ENCODE results near the gene SMIM36.

The SMIM36 gene

DNA sequence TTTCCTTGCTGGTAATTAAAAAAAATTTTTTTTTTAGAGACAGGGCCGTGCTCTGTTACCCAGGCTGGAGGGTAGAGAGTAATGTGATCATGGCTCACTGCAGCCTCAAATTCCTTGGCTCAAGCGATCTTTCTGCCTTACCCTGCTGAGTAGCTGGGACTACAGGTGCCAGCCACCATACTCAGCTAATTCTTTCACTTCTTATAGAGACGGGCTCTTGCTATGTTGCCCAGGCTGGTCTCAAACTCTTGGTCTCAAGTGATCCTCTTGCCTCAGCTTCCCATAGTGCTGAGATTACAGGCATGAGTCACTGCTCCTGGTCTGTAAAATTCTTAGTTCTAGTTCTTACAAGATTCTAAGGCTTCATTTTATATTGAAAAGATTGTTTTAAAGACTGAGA, 11.1 kb downstream of the SMIM36 start:
- H3K4me3 ChIP-seq (ENCODE audit: low read depth in 1 of 2, low read length in 2 of 2) = no peak overlapping the region
- H3K36me3 ChIP-seq (ENCODE audit: insufficient read depth, low read length) = no peaks in the 10 kb centered on the region
- H3K9ac ChIP-seq (ENCODE audit: low read length) = no peak overlapping the region
- no peaks in the 10 kb centered on the region for H3K27me3 ChIP-seq (ENCODE audit: control insufficient read depth in 1 of 2, insufficient read depth in 2 of 2, low read length in 2 of 2)
- H3K27ac ChIP-seq (ENCODE audit: low read depth, low read length) = no peak overlapping the region
- no peaks in the 10 kb centered on the region for H3K4me1 ChIP-seq (ENCODE audit: insufficient read depth, low read length)
- no peaks in the 10 kb centered on the region for H3K9me3 ChIP-seq (ENCODE audit: low read length)

DNA sequence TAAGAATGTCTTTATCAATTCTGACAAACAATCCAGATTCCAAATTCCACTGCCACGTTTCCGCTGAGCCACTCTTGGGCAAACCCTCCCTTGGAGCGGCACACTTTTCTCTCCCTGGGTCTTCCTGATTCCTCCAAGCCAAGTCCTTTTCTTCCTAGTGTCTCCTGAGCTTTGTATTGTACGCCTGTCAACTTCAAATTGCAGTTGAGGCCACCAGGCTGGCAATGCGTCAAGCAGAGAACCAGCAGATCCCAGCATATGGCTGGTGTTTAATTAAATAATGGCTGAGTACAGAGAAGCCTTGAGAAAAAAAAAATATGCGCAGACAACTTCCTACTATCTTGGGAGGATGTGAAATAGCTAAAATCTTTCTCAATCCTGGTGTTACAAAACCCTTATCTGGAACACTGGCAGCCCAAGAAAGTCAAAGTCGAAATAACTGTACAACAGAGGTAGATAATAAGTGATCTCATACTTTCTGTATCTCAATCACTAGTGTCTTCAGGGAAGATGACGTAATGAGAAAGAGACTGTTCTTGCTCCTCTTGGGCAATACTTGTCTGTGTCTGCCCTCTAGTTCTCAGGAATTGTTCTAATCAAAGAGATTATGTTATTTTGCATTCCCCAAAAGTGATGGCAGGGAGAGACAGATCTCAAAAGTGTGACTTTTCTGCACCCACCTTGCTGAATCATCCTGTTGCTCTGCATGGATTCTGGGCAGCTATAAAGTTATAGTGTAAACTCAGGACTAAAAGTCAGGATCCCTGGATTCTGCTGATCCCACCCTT, 15.0 kb downstream of the SMIM36 start:
- H3K27me3 ChIP-seq (ENCODE audit: control insufficient read depth in 1 of 2, insufficient read depth in 2 of 2, low read length in 2 of 2) = no peaks in the 10 kb centered on the region
- no peak overlapping the region for H3K9ac ChIP-seq (ENCODE audit: low read length)
- H3K4me1 ChIP-seq (ENCODE audit: insufficient read depth, low read length) = no peaks in the 10 kb centered on the region
- H3K36me3 ChIP-seq (ENCODE audit: insufficient read depth, low read length) = no peaks in the 10 kb centered on the region
- no peak overlapping the region for H3K4me3 ChIP-seq (ENCODE audit: low read depth in 1 of 2, low read length in 2 of 2)
- H3K9me3 ChIP-seq (ENCODE audit: low read length) = no peaks in the 10 kb centered on the region
- no peak overlapping the region for H3K27ac ChIP-seq (ENCODE audit: low read depth, low read length)

DNA sequence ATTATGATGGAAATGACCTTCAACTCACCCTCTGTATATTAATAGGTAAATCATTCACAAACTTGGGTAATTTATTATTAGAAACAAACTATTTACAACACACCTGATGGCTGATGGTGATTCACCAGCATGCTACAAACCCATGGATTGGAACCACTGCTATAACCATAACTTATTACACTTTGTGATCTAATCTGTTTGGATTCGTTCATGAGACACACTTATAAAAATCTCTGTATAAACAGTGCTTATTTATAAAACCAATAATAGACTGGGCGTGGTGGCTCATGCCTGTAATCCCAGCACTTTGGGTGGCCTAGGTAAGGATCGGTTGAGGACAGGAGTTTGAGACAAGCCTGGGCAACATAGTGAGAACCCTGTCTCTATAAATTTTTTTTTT, 16.0 kb downstream of the SMIM36 start:
- Histone ChIP-seq H3K4me3 (ENCODE audit: low read depth in 1 of 2, low read length in 2 of 2) (no peak overlapping the region), H3K9ac (ENCODE audit: low read length) (no peak overlapping the region), H3K27me3 (ENCODE audit: control insufficient read depth in 1 of 2, insufficient read depth in 2 of 2, low read length in 2 of 2) (no peaks in the 10 kb centered on the region), H3K9me3 (ENCODE audit: low read length) (no peaks in the 10 kb centered on the region), H3K4me1 (ENCODE audit: insufficient read depth, low read length) (no peaks in the 10 kb centered on the region), H3K27ac (ENCODE audit: low read depth, low read length) (no peak overlapping the region), H3K36me3 (ENCODE audit: insufficient read depth, low read length) (no peaks in the 10 kb centered on the region)

- H3K9ac ChIP-seq (ENCODE audit: low read length) = no peak overlapping the region
- H3K36me3 ChIP-seq (ENCODE audit: insufficient read depth, low read length) = no peaks in the 10 kb centered on the region
- H3K4me1 ChIP-seq (ENCODE audit: insufficient read depth, low read length) = peaks cover 2% of the 10 kb centered on the region
- H3K4me3 ChIP-seq (ENCODE audit: low read depth in 1 of 2, low read length in 2 of 2) = no peak overlapping the region
- no peaks in the 10 kb centered on the region for H3K27me3 ChIP-seq (ENCODE audit: control insufficient read depth in 1 of 2, insufficient read depth in 2 of 2, low read length in 2 of 2)
- H3K9me3 ChIP-seq (ENCODE audit: low read length) = no peaks in the 10 kb centered on the region
- no peak overlapping the region for H3K27ac ChIP-seq (ENCODE audit: low read depth, low read length)
Measured at GRCh38 chr17:55492781-55493341, 18.4 kb downstream of the SMIM36 start.

DNA sequence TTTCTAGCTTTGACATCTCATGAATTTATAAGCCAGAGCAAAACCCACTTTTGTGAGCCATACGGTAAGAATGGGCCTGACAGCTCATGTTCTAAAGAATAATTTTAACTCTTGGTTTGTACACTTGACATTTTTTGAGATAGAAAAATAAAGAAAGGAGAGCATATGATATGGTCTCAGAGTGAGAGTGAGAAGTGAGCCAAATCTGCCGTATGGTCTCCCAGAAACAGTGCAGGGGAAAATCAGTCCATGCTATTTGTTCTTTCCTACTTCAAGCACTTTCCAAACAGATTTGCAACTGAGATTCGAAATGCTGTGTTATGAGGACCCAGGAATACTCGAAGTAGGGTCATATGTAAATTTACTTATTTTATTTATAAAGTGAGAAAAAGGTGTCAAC, 20.9 kb downstream of the SMIM36 start:
- H3K4me1 ChIP-seq (ENCODE audit: insufficient read depth, low read length) = peaks cover 9% of the 10 kb centered on the region
- no peaks in the 10 kb centered on the region for H3K9me3 ChIP-seq (ENCODE audit: low read length)
- no peak overlapping the region for H3K27ac ChIP-seq (ENCODE audit: low read depth, low read length)
- no peaks in the 10 kb centered on the region for H3K36me3 ChIP-seq (ENCODE audit: insufficient read depth, low read length)
- no peak overlapping the region for H3K9ac ChIP-seq (ENCODE audit: low read length)
- no peak overlapping the region for H3K4me3 ChIP-seq (ENCODE audit: low read depth in 1 of 2, low read length in 2 of 2)
- no peaks in the 10 kb centered on the region for H3K27me3 ChIP-seq (ENCODE audit: control insufficient read depth in 1 of 2, insufficient read depth in 2 of 2, low read length in 2 of 2)

DNA sequence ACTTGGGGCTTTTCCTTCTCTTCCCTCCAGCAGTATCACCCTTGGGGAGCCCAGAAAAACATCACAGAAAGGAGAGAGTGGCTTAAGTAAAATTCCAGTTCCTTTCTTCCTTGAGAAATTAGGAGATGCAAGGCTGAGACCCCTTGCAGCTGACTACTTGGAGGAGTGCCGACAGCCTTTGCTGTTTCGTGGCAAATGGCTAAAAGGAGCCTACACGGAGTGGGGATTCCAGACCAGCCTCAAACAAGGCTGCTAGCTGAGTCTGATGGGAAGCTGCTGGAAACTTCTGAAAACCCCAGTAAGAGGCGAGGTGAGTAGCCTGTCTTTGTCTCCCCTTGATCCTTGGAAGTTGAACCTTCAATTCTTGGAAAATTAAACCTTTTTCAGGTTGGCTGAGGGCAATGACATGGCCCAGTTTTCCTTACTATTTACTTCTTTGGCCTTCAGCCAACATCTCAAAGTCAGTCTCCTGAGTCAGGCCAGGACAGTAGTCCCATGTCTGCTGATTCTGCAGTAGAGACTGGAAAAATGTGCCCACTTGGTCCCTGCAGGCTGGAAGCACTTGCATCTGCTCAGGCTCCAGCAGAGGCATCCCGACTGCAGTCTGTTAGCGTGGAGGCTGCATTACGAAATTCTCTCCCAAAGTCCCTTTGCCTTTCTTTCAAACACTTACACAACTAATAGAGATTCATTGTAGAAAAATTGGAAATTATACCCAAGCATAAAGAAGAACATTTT, 23.4 kb downstream of the SMIM36 start:
- H3K4me3 ChIP-seq (ENCODE audit: low read depth in 1 of 2, low read length in 2 of 2) = no peak overlapping the region
- H3K9me3 ChIP-seq (ENCODE audit: low read length) = no peaks in the 10 kb centered on the region
- no peak overlapping the region for H3K9ac ChIP-seq (ENCODE audit: low read length)
- no peaks in the 10 kb centered on the region for H3K27me3 ChIP-seq (ENCODE audit: control insufficient read depth in 1 of 2, insufficient read depth in 2 of 2, low read length in 2 of 2)
- H3K36me3 ChIP-seq (ENCODE audit: insufficient read depth, low read length) = no peaks in the 10 kb centered on the region
- H3K27ac ChIP-seq (ENCODE audit: low read depth, low read length) = no peak overlapping the region
- peaks cover 9% of the 10 kb centered on the region for H3K4me1 ChIP-seq (ENCODE audit: insufficient read depth, low read length)

GRCh38 chr17:55484575-55484974, 26.7 kb downstream of the SMIM36 start:
- Histone ChIP-seq H3K9ac (ENCODE audit: low read length) (no peak overlapping the region), H3K4me3 (ENCODE audit: low read depth in 1 of 2, low read length in 2 of 2) (no peak overlapping the region), H3K27me3 (ENCODE audit: control insufficient read depth in 1 of 2, insufficient read depth in 2 of 2, low read length in 2 of 2) (no peaks in the 10 kb centered on the region), H3K9me3 (ENCODE audit: low read length) (no peaks in the 10 kb centered on the region), H3K27ac (ENCODE audit: low read depth, low read length) (no peak overlapping the region), H3K4me1 (ENCODE audit: insufficient read depth, low read length) (peaks cover 9% of the 10 kb centered on the region), H3K36me3 (ENCODE audit: insufficient read depth, low read length) (no peaks in the 10 kb centered on the region)

GRCh38 chr17:55482591-55483389, 28.5 kb downstream of the SMIM36 start:
- Histone ChIP-seq H3K9me3 (ENCODE audit: low read length) (no peaks in the 10 kb centered on the region), H3K27ac (ENCODE audit: low read depth, low read length) (no peak overlapping the region), H3K4me3 (ENCODE audit: low read depth in 1 of 2, low read length in 2 of 2) (no peak overlapping the region), H3K36me3 (ENCODE audit: insufficient read depth, low read length) (no peaks in the 10 kb centered on the region), H3K9ac (ENCODE audit: low read length) (no peak overlapping the region), H3K4me1 (ENCODE audit: insufficient read depth, low read length) (peaks cover 6% of the 10 kb centered on the region), H3K27me3 (ENCODE audit: control insufficient read depth in 1 of 2, insufficient read depth in 2 of 2, low read length in 2 of 2) (no peaks in the 10 kb centered on the region)

DNA sequence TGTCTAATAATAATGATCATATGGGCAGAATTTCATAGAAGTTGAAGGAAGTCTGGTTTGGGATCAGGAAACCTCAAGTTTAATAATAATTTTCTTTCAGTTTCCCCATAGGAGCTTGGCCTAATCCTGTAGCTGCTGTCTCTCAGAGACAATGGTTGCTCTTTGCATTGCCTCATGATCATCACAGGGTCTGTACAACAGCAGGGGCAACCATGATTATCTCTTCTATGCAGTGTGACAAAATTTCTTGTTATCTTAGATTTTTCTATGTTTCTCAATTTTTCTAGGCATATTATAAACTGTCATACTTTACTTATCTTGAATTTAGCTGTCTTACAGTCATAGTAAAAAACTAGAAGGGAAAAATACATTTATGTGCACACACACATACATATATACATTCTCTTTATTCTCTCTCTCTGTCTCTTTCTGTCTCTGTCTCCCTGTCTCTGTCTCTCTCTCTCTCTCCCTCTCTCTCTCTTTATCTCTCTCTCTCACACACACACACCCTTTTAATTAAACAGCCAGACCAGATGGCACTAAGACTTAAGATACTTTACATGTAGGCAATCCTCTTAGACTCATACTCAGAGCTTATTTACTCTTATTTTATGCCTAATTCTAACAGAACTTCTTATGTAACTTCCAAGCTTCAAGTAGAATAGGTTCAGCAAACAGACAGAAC, 30.5 kb downstream of the SMIM36 start:
- no peaks in the 10 kb centered on the region for H3K4me1 ChIP-seq (ENCODE audit: insufficient read depth, low read length)
- no peaks in the 10 kb centered on the region for H3K27me3 ChIP-seq (ENCODE audit: control insufficient read depth in 1 of 2, insufficient read depth in 2 of 2, low read length in 2 of 2)
- H3K9me3 ChIP-seq (ENCODE audit: low read length) = no peaks in the 10 kb centered on the region
- H3K36me3 ChIP-seq (ENCODE audit: insufficient read depth, low read length) = no peaks in the 10 kb centered on the region
- H3K4me3 ChIP-seq (ENCODE audit: low read depth in 1 of 2, low read length in 2 of 2) = no peak overlapping the region
- H3K9ac ChIP-seq (ENCODE audit: low read length) = no peak overlapping the region
- H3K27ac ChIP-seq (ENCODE audit: low read depth, low read length) = no peak overlapping the region

DNA sequence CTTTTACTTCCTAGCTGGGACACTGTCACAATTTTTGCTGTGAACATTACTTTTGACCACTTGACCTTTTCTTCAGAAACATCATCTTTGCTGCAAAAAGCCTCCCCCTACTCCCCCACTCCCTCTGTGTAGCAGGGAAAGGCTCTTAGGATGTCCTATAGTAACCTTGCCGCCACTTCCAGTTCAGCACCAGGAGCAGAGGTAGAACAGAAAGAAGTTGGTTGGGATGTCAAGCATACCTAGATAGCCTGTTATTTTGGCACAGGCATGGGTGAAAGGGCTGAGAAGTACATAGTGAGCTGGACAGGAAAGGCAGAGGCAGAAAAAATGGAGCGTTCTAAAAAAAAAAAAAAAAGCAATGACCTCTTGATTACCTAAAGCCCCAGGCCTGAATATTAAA, 31.3 kb downstream of the SMIM36 start:
- no peak overlapping the region for H3K4me3 ChIP-seq (ENCODE audit: low read depth in 1 of 2, low read length in 2 of 2)
- no peak overlapping the region for H3K9ac ChIP-seq (ENCODE audit: low read length)
- H3K4me1 ChIP-seq (ENCODE audit: insufficient read depth, low read length) = no peaks in the 10 kb centered on the region
- H3K27me3 ChIP-seq (ENCODE audit: control insufficient read depth in 1 of 2, insufficient read depth in 2 of 2, low read length in 2 of 2) = no peaks in the 10 kb centered on the region
- no peaks in the 10 kb centered on the region for H3K36me3 ChIP-seq (ENCODE audit: insufficient read depth, low read length)
- no peak overlapping the region for H3K27ac ChIP-seq (ENCODE audit: low read depth, low read length)
- no peaks in the 10 kb centered on the region for H3K9me3 ChIP-seq (ENCODE audit: low read length)

GRCh38 chr17:55478971-55479370, 32.3 kb downstream of the SMIM36 start:
- H3K9ac ChIP-seq (ENCODE audit: low read length) = no peak overlapping the region
- no peaks in the 10 kb centered on the region for H3K4me1 ChIP-seq (ENCODE audit: insufficient read depth, low read length)
- H3K27me3 ChIP-seq (ENCODE audit: control insufficient read depth in 1 of 2, insufficient read depth in 2 of 2, low read length in 2 of 2) = no peaks in the 10 kb centered on the region
- no peaks in the 10 kb centered on the region for H3K9me3 ChIP-seq (ENCODE audit: low read length)
- no peak overlapping the region for H3K4me3 ChIP-seq (ENCODE audit: low read depth in 1 of 2, low read length in 2 of 2)
- no peaks in the 10 kb centered on the region for H3K36me3 ChIP-seq (ENCODE audit: insufficient read depth, low read length)
- no peak overlapping the region for H3K27ac ChIP-seq (ENCODE audit: low read depth, low read length)
